GM10847 (cell line): ENCODE measurements around the gene CBFA2T2.

Experiments
- POLR2A ChIP-seq: IDR thresholded peaks from 2 replicates; pipeline ENCODE4 v1.6.1; 2011; ENCODE audit not compliant: insufficient read length; ENCODE audit errors: extremely low read depth

Gene CBFA2T2

DNA sequence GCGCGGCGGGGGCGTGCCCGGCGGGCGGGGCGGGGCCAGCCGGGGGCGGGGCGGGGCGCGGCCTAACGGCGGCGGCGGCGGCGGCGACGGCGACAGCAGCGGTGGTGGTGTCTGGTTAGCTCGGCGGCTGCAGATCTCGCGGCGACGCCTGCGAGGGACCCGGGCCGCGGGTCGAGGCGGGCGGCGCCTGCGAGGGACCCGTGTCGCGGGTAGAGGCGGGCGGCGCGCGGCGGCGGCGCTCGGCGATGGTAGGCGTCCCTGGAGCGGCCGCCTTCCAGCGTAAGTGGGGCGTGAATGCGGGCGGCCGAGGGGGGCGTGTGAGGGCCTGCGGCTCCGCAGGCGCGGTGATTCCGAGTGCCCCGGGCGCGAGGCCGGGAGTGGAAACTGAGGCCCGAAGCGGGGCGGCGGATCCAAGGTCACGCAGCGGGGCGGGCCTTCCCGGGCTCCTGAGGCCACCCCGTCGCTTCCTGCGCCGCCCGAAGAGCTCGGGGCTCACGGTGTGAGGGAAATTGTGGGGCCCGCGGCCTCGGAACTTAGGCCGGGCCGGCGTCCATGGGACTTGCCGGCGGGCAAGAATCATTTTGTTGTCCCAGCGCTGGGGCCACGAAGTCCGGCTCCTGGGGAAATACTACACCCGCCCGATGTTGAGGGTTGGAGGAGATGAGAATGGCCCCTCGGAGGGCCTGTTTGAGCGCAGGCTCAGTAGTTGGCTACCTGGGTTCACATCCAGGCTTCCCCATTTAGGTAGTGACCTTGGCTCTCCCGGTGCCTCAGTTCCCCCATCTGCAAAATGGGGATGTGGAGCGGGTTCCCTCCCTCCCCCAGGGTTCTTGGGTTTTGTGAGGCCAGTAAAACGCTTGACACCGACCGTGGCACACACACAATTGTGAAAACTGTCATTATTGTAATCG, at the start of gene CBFA2T2:
Gene CBFA2T2, plus strand, starts transcription at position 74 of the 911 bp plus-strand sequence. Its CDS starts 172 bp downstream, at position 246.
- TF ChIP-seq POLR2A, result no peak

DNA sequence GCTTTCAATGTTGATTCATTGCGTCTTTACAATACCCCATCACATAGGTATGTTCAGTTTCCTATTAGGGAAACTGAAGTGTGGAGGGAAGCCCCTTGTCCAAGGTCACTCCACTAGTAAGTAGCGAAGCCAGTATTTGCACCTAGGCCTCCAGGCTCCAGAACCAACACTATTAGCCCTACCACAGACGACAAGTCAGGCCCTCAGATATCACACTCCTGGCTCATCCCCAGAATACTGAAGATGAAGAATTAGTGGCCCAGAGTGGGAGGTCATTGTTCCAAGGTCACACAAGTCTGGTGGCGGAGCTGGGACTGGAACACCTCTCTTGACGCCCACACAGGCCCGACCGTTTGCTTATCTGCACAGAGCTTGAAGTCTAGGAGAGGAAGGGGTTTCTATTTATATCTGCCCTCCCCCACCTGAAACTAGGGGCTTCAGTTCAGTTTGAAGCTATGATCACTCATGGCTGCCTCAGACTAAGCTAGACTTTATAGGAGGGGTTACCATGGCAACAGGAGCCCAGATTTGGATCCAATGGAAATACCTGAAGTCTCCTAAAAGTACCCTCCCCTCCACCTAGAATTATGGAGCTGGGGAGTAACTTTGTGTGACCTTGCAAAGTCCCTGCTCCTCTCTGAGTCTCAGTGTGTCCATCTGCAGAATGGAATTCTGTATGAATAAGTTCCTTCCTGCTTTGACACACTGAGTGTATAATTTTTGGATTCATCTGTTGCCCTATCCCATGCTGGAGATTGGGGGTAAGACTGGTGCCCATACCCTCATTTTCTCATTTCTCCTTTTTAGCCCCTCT, 48.5 kb upstream of the CBFA2T2 start:
- TF ChIP-seq POLR2A, result no peak

- TF ChIP-seq POLR2A, result no peak
These were observed 47.5 kb upstream of the CBFA2T2 start for GRCh38 chr20:33442136-33443005.

DNA sequence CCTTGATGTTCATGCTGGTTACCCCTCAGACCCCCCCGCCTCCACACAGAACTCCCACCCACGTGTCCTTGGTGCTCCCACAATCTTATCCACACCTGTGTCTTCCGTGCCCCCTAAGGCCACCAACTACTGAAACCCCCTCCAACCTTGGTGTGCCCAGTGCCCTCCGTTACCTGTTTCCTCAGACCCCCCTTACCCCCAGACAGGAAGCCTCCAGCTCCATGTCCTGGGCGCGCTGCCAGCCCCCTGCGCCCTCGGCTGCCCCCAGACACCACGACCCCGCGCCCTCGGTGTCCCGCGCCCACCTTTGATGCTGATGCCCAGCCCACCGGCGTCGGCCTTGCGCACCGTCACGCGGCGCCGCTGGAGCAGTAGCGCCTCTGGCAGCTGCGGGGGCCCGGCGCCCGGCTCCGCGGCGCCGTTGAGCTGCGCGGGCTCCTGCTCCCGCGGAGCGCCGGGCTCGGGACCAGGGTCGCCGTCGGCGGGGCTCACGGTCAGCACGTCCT, 46.8 kb upstream of the CBFA2T2 start:
- no peak for TF ChIP-seq POLR2A

DNA sequence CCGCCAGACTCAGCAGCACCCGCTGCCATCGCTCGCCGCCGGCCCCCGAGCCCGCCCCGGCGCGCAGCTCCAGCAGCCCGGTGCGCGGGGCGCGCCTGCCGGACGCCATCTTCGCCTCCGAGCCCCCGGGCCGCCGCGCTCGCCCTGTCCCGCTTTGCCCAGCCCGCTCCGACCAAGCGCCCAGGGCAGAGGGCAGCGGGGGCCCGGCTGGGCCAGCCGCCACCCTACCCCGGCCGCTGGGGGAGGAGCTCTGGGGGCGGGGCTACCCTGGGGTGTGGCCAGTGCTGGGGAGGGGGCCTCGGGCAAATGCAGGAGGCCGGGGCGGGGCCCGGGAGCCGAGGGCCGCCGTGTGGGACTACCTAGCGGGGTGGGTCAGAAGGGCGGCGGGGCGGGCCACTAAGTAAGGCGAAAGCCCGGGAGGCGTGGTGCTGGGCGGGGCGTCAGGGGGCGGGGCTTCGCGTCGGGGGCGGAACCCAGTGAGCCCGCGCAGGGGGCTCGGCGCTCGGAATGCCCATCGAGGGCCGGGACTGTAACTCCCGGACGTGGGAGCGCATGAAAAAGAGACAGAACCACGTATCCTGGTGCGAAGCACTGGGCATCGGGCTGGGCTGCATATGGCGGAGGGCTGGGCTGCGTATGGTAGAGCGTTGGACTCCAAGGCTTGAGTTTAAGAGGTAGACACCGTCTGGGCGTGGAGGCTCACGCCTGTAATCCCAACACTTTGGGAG, 46.2 kb upstream of the CBFA2T2 start, which contains the start of gene SNTA1:
Gene SNTA1, minus strand, starts transcription at position 252 of the 728 bp plus-strand sequence. Its CDS starts 143 bp downstream, at position 109.
- TF ChIP-seq POLR2A, result no peak

DNA sequence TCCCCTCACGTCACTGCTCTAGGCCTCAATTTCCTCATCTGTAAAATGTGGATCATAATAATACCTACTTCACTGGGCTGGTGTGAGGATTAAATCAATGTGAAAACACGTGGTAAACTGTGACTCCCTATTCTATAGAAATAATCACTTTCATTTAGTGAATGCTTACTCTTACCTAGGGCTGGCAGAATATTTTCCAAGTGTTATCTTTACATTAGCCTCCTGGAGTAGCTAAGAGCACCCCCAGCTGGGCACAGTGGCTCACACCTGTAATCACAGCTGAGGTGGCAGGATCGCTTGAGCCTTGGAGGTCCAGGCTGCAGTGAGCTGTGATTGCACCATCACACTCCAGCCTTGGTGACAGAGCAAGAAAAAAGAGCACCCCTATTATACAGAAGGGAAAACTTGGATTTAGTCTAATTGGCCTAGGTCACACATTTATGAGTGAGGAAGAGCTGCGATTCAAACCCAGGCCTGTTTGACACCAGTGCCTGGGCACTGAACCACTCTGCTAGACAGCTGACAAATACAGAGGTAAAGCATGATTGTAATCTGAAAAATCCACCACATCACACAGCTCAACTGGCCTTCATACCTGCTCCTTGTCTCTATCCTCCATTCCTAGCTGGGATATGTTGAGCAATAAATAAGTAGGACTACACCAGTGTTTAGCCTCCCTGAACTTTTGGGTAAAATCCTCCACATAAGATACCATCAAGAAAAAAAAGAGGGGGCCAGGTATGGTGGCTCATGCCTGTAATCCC, 44.9 kb upstream of the CBFA2T2 start:
- no peak for TF ChIP-seq POLR2A

- TF ChIP-seq POLR2A, result no peak
These were observed 43.8 kb upstream of the CBFA2T2 start for GRCh38 chr20:33445881-33446625.

GRCh38 chr20:33450867-33451266, 39.0 kb upstream of the CBFA2T2 start:
- TF ChIP-seq POLR2A, result no peak

DNA sequence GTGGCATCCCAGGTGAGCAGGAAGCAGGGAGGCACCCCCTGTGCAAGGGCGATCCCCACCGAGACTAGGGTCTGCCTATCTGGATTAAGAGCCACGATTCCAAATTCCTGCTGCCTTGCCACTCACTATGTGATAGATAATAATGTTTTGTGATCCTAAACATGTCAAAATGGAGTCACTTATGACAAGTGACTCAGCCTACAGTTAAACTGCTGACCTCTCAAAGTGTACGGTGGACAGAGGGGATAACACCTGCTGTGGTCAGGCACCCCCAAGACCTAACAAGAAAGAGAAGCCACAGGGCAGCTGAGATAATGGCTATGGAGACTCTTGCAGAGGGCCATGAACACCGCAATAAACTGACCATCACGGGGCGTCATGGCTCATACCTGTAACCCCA, 30.3 kb upstream of the CBFA2T2 start:
- no peak for TF ChIP-seq POLR2A

DNA sequence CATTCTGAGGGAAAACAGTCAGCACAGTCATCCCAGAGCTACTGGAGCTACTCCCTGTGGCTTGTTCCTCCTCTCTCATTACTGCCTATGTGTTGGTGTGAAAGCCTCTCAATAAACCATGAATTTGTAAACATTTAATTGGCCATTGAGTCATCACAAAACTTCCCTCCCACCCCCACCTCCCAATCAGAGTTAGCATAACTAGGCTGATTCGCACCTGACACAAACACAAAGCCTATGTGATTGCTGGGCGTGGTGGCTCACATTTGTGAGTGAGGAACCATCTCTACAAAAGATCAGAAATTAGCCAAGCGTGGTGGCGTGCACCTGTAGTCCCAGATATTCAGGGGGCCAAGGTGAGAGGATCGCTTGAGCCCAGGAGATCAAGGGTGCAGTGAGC, 29.2 kb upstream of the CBFA2T2 start:
- no peak for TF ChIP-seq POLR2A

DNA sequence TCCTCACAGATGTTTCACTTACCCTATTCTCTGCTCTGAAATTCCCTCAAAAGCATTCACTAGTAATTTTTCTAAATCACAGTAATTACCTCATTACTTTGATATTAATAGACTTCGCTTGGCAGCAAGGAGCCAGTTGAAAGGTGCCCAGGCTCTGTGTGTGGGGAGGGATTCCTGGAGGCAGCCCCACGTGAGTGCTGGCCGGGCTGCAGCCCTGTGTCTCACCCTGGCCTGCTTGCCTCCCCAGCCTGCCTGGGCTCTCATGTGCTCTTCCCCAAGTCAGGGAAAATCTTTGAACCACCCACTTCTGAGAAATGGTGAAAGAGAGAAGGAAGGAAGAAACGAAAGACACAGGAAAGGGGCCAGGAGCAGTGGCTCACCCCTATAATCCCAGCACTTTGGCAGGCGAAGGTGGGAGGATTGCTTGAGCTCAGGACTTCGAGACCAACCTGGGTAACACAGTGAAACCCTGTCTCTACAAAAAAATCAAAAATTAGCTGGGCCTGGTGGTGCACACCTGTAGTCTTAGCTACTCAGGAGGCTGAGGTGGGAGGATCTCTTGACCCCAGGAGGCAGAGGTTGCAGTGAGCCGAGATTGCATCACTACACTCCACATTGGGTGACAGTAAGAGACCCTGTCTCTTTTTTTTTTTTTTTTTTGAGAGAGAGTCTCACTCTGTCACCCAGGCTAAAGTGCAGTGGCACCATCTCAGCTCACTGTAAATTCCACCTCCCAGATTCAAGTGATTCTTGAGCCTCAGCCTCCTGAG, 26.4 kb upstream of the CBFA2T2 start:
- TF ChIP-seq POLR2A, result no peak
